Measurements from ENCODE around the gene FAM53B.
"Not testable (repeated sequence)": the region's sequence is repeated elsewhere in the genome, so short reads cannot be mapped to it uniquely, and the experiment has no call there.

Gene FAM53B

GRCh38 chr10:124744102-124745050, at the start of gene FAM53B:
Gene FAM53B (minus strand): TSS chr10:124744378. CDS start chr10:124706713, 37,665 bp downstream.
- DNase-seq, result peak; percentile 17 to 87

GRCh38 chr10:124792998-124793352, 48.8 kb upstream of the FAM53B start:
- DNase-seq, result no peak

GRCh38 chr10:124791547-124792348, 47.6 kb upstream of the FAM53B start, which contains the start of gene EEF1AKMT2:
Gene EEF1AKMT2 (minus strand): TSS chr10:124791887. CDS start chr10:124791833, 54 bp downstream.
- DNase-seq, result peak; percentile 73 to 88

- DNase-seq, result not testable (repeated sequence)
Measured at GRCh38 chr10:124782900-124783299, 38.7 kb upstream of the FAM53B start.

- no peak for DNase-seq
Measured at GRCh38 chr10:124768791-124769190, 24.6 kb upstream of the FAM53B start.

- no peak for DNase-seq
Measured at GRCh38 chr10:124765256-124765655, 21.1 kb upstream of the FAM53B start.

- DNase-seq, result no peak
Measured at GRCh38 chr10:124763267-124763666, 19.1 kb upstream of the FAM53B start.

- no peak for DNase-seq
Measured at GRCh38 chr10:124762281-124762680, 18.1 kb upstream of the FAM53B start.

GRCh38 chr10:124756156-124756903, 12.2 kb upstream of the FAM53B start:
- DNase-seq, result no peak

- no peak for DNase-seq
Measured at GRCh38 chr10:124755581-124755980, 11.4 kb upstream of the FAM53B start.

- DNase-seq, result no peak
Measured at GRCh38 chr10:124754227-124754626, 10.0 kb upstream of the FAM53B start.

- no peak for DNase-seq
Measured at GRCh38 chr10:124748953-124749645, 4.9 kb upstream of the FAM53B start.

- DNase-seq, result no peak
Measured at GRCh38 chr10:124748166-124748565, 4.0 kb upstream of the FAM53B start.

- no peak for DNase-seq
Measured at GRCh38 chr10:124747745-124748144, 3.6 kb upstream of the FAM53B start.

- no peak for DNase-seq
Measured at GRCh38 chr10:124746992-124747391, 2.8 kb upstream of the FAM53B start.

- not testable (repeated sequence) for DNase-seq
Measured at GRCh38 chr10:124746447-124746846, 2.3 kb upstream of the FAM53B start.

- peak in 1 of 2 experiments; percentile 16 for DNase-seq
Measured at GRCh38 chr10:124745673-124746072, 1.5 kb upstream of the FAM53B start.

GRCh38 chr10:124745252-124745651, 1.1 kb upstream of the FAM53B start:
- DNase-seq, result no peak

- peak in 1 of 2 experiments; percentile 47 for DNase-seq
Measured at GRCh38 chr10:124743191-124744101, 732 bp downstream of the FAM53B start.

- DNase-seq, result peak; percentile 22 to 66
Measured at GRCh38 chr10:124742413-124743190, 1.6 kb downstream of the FAM53B start.

Data from NCI-H526 (cell line).